Liver (tissue), 9 donors: ENCODE results near the gene ITGB4. TPM values are rescaled to one million over a fixed set of nuclear protein-coding genes. Genes with fewer than 3 reads are reported as not detected.

ENCODE experiments used
- DNase-seq: peaks from one replicate; pipeline ENCODE4 v3.0.0-alpha.2; 2017; ENCODE audit warnings: low spot score
- H3K27ac ChIP-seq, 2 donors: one replicate each; pipeline ENCODE4 v1.7.0; 2013; ENCODE audit warnings: inconsistent platforms in 2 of 2, low read length in 2 of 2, control low read depth in 1 of 2, low read depth in 1 of 2, mild to moderate bottlenecking in 1 of 2
- H3K27me3 ChIP-seq, 4 donors: one replicate each; pipeline versions ENCODE4 v1.6.1 to v1.7.0; 2013; ENCODE audit warnings: low read length in 3 of 4, inconsistent platforms in 1 of 4, mild to moderate bottlenecking in 1 of 4, moderate library complexity in 1 of 4; ENCODE audit not compliant: control insufficient read depth in 4 of 4, insufficient read depth in 4 of 4
- H3K36me3 ChIP-seq, 4 donors: one replicate each; pipeline versions ENCODE4 v1.6.1 to v1.7.0; 2013; ENCODE audit warnings: low read length in 3 of 4, mild to moderate bottlenecking in 3 of 4, low read depth in 1 of 4, moderate library complexity in 1 of 4; ENCODE audit not compliant: control insufficient read depth in 4 of 4, insufficient read depth in 3 of 4
- H3K4me1 ChIP-seq, 4 donors: one replicate each; pipeline versions ENCODE4 v1.6.1 to v1.7.0; 2013; ENCODE audit warnings: low read length in 3 of 4, mild to moderate bottlenecking in 3 of 4, moderate library complexity in 1 of 4; ENCODE audit not compliant: control insufficient read depth in 4 of 4, insufficient read depth in 4 of 4
- H3K4me3 ChIP-seq, 3 donors: one replicate each; pipeline versions ENCODE4 v1.6.1 to v1.7.0; 2013; ENCODE audit warnings: low read length in 3 of 3, control low read depth in 1 of 3, low read depth in 1 of 3, mild to moderate bottlenecking in 1 of 3
- H3K9ac ChIP-seq, 2 donors: one replicate each; pipeline ENCODE4 v1.7.0; 2013; ENCODE audit warnings: low read length in 2 of 2, mild to moderate bottlenecking in 2 of 2, moderate library complexity in 2 of 2, control low read depth in 1 of 2, low read depth in 1 of 2
- H3K9me3 ChIP-seq, 4 donors: one replicate each; pipeline versions ENCODE4 v1.6.1 to v1.7.0; 2013; ENCODE audit warnings: low read length in 3 of 4; ENCODE audit not compliant: control insufficient read depth in 4 of 4
- EGR1 ChIP-seq, 2 donors: IDR thresholded peaks; 2 replicates each; pipeline ENCODE4 v1.6.1; 2016 to 2018; ENCODE audit warnings: antibody characterized with exemption in 2 of 2, low read depth in 2 of 2
- FOXA1 ChIP-seq: IDR thresholded peaks from 2 replicates; pipeline ENCODE4 v1.6.1; 2016; ENCODE audit warnings: antibody characterized with exemption
- FOXA2 ChIP-seq: IDR thresholded peaks from 2 replicates; pipeline ENCODE4 v1.6.1; 2016; ENCODE audit warnings: antibody characterized with exemption
- GABPA ChIP-seq, 2 donors: IDR thresholded peaks in 1 of 2; conservative IDR thresholded peaks in 1 of 2; 2 replicates each; pipeline ENCODE4 v1.6.1; 2016; ENCODE audit warnings: antibody characterized with exemption in 2 of 2, mild to moderate bottlenecking in 1 of 2, moderate library complexity in 1 of 2
- HNF4A ChIP-seq, 2 donors: conservative IDR thresholded peaks; 2 replicates each; pipeline ENCODE4 v1.6.1; 2016; ENCODE audit warnings: antibody characterized with exemption in 2 of 2, mild to moderate bottlenecking in 2 of 2
- HNF4G ChIP-seq: IDR thresholded peaks from 2 replicates; pipeline ENCODE4 v1.6.1; 2016; ENCODE audit warnings: antibody characterized with exemption
- JUND ChIP-seq, 2 donors: IDR thresholded peaks; 2 replicates each; pipeline ENCODE4 v1.6.1; 2016; ENCODE audit warnings: antibody characterized with exemption in 2 of 2
- NR2F2 ChIP-seq: IDR thresholded peaks from 2 replicates; pipeline ENCODE4 v1.6.1; 2016; ENCODE audit warnings: antibody characterized with exemption
- RAD21 ChIP-seq, 2 donors: IDR thresholded peaks; 2 replicates each; pipeline ENCODE4 v1.6.1; 2016; ENCODE audit warnings: antibody characterized with exemption in 2 of 2, mild to moderate bottlenecking in 2 of 2
- RXRA ChIP-seq, 2 donors: IDR thresholded peaks; 2 replicates each; pipeline ENCODE4 v1.6.1; 2017 to 2018; ENCODE audit warnings: antibody characterized with exemption in 2 of 2, mild to moderate bottlenecking in 1 of 2
- SP1 ChIP-seq: IDR thresholded peaks from 2 replicates; pipeline ENCODE4 v1.6.1; 2018; ENCODE audit warnings: antibody characterized with exemption, mild to moderate bottlenecking
- TAF1 ChIP-seq: conservative IDR thresholded peaks from 2 replicates; pipeline ENCODE4 v1.6.1; 2016; ENCODE audit warnings: antibody characterized with exemption, mild to moderate bottlenecking
- YY1 ChIP-seq: IDR thresholded peaks from 2 replicates; pipeline ENCODE4 v1.6.1; 2016; ENCODE audit warnings: antibody characterized with exemption, mild to moderate bottlenecking
- WGBS: extraction: QIAGEN DNeasy Blood & Tissue Kit; methylation state at CpG from one replicate; pipeline ENCODE4 v1.1.7; 2013; 5-methylcytosine and 5-hydroxymethylcytosine counted together
- polyA plus RNA-seq, 2 donors: library from polyadenylated mRNA; stranded (reverse) in 1 of 2; unstranded in 1 of 2; fragments of 200-250 nt in 1 of 2; fragments of >200 nt in 1 of 2; fragmentation: Nextera tagmentation in 1 of 2; extraction: Ambion mirVana in 1 of 2; gene quantifications; one replicate each; pipeline versions ENCODE4 v1.2.1 to v1.2.3, GENCODE V29; 2013 to 2015
- total RNA-seq, 2 donors: library from RNA; depleted of rRNA; stranded (reverse); fragments of >200 nt; gene quantifications; one replicate each; pipeline ENCODE4 v1.2.3, GENCODE V29; 2014
- TF ChIP-seq, protein P1 (sequence below): IDR thresholded peaks from 2 replicates; pipeline ENCODE4 v1.6.1; 2016; ENCODE audit warnings: antibody characterized with exemption
- TF ChIP-seq, protein P2 (sequence below): IDR thresholded peaks from 2 replicates; pipeline ENCODE4 v1.6.1; 2016; ENCODE audit warnings: antibody characterized with exemption
- TF ChIP-seq, protein P3 (sequence below): IDR thresholded peaks from 2 replicates; pipeline ENCODE4 v1.6.1; 2016; ENCODE audit warnings: antibody characterized with exemption
- TF ChIP-seq, protein P4 (sequence below): fragments of 150-350 bp; IDR thresholded peaks from 2 replicates; pipeline ENCODE4 v1.5.1; 2017; ENCODE audit warnings: improper control_type of control experiment, low read depth, low read length; ENCODE audit not compliant: missing input control
- TF ChIP-seq, protein P5 (sequence below): IDR thresholded peaks from 2 replicates; pipeline ENCODE4 v1.6.1; 2016; ENCODE audit warnings: antibody characterized with exemption, mild to moderate bottlenecking
- donor health status: healthy.
- donor health status: healthy.
- donor health status: healthy.
- donor health status: healthy.
- donor health status: healthy.

Gene ITGB4
- total and polyA plus RNA-seq, 4 donors = 0.42 to 1.4 (median 1.3) TPM

DNA sequence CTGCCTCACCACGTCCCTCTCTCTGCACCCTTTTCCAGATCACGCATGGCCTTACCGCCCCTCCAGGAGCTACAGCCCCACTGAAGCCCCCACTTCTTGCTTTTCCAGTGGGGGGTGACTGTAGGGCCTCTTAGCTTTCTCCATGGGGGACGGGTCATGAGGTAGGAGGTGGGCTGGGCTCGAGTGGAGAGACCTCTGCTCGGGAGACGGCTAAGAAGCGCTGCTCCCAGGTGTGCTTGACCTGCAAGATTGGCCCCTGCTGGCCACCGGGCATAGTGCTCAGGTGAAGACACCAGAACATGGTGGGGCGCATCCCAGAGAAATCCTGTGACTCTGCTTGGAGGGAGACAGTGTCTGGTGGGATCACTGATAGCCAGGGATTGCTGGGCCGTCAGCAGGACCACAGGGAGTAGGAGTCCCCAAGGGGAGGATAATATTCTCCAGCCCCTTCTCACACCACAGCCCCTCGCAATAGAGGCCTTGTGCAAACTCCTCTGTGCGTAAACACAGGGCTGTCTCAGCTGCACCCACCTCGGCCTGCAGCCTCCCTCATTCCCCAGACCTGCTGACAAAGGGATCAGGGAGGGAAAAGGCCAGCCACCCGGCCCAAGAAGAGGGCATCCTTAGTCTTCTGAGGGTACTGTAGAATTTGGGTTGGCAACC lies 52.7 kb downstream of the ITGB4 start:
- H3K9ac ChIP-seq = no peak overlapping the region
- H3K36me3 ChIP-seq = peaks cover 0 to 13% (median 8%) of the 10 kb centered on the region in 4 donors
- no peak for DNase-seq
- H3K27me3 ChIP-seq = no peaks in the 10 kb centered on the region
- H3K27ac ChIP-seq = no peak overlapping the region
- H3K4me1 ChIP-seq = peaks cover 3 to 61% (median 46%) of the 10 kb centered on the region in 4 donors
- no peaks in the 10 kb centered on the region for H3K9me3 ChIP-seq
- TF ChIP-seq RAD21 (IDR thresholded peaks at IDR 0.05) (no peak), TAF1 (no peak), YY1 (no peak)
- TF ChIP-seq, protein P1, sequence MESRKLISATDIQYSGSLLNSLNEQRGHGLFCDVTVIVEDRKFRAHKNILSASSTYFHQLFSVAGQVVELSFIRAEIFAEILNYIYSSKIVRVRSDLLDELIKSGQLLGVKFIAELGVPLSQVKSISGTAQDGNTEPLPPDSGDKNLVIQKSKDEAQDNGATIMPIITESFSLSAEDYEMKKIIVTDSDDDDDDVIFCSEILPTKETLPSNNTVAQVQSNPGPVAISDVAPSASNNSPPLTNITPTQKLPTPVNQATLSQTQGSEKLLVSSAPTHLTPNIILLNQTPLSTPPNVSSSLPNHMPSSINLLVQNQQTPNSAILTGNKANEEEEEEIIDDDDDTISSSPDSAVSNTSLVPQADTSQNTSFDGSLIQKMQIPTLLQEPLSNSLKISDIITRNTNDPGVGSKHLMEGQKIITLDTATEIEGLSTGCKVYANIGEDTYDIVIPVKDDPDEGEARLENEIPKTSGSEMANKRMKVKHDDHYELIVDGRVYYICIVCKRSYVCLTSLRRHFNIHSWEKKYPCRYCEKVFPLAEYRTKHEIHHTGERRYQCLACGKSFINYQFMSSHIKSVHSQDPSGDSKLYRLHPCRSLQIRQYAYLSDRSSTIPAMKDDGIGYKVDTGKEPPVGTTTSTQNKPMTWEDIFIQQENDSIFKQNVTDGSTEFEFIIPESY = no peak
- TF ChIP-seq, protein P2, sequence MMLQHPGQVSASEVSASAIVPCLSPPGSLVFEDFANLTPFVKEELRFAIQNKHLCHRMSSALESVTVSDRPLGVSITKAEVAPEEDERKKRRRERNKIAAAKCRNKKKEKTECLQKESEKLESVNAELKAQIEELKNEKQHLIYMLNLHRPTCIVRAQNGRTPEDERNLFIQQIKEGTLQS = no peak
- H3K4me3 ChIP-seq = no peak overlapping the region
- WGBS = 91% methylated on average over 15 of the region's 15 CpGs

DNA sequence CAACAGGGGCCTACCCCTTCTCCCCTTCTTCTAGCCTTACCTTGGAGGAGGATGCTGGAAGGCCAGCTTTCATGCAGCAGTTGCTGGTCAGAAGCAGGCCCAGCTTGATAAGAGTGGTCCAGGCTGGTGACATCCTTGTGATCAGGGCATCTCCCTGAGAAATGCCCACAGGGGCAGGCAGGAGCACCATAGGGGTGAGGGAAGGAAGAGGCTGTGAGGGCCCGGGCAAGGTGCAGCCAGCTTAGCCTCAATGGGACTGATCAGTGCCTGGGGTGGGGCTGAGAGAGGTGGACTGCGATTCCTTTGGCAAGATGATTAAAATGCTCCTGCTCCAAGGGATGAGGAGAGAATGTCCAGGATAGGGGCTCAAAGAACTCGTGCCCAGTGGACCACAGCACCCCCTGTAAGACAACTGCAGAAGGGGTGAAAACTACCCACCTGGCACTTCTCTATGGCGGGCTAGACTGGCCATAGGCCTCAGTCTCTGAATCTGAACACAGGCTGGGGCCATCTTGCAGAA lies 53.3 kb downstream of the ITGB4 start:
- Histone ChIP-seq H3K9me3 (no peaks in the 10 kb centered on the region), H3K4me3 (no peak overlapping the region), H3K27ac (no peak overlapping the region), H3K4me1 (peaks cover 3 to 58% (median 42%) of the 10 kb centered on the region in 4 donors), H3K36me3 (peaks cover 0 to 13% (median 8%) of the 10 kb centered on the region in 4 donors), H3K9ac (no peak overlapping the region), H3K27me3 (no peaks in the 10 kb centered on the region)
- no peak for DNase-seq
- TF ChIP-seq, protein P3, sequence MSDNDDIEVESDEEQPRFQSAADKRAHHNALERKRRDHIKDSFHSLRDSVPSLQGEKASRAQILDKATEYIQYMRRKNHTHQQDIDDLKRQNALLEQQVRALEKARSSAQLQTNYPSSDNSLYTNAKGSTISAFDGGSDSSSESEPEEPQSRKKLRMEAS = no peak
- no peak for TF ChIP-seq SP1
- no peak for TF ChIP-seq YY1
- TF ChIP-seq, protein P1 = no peak
- TF ChIP-seq, protein P4, sequence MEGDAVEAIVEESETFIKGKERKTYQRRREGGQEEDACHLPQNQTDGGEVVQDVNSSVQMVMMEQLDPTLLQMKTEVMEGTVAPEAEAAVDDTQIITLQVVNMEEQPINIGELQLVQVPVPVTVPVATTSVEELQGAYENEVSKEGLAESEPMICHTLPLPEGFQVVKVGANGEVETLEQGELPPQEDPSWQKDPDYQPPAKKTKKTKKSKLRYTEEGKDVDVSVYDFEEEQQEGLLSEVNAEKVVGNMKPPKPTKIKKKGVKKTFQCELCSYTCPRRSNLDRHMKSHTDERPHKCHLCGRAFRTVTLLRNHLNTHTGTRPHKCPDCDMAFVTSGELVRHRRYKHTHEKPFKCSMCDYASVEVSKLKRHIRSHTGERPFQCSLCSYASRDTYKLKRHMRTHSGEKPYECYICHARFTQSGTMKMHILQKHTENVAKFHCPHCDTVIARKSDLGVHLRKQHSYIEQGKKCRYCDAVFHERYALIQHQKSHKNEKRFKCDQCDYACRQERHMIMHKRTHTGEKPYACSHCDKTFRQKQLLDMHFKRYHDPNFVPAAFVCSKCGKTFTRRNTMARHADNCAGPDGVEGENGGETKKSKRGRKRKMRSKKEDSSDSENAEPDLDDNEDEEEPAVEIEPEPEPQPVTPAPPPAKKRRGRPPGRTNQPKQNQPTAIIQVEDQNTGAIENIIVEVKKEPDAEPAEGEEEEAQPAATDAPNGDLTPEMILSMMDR = no peak
- TF ChIP-seq NR2F2 = no peak
- no peak for TF ChIP-seq FOXA2
- TF ChIP-seq HNF4A (conservative IDR thresholded peaks at IDR 0.05) = no peak
- TF ChIP-seq, protein P5, sequence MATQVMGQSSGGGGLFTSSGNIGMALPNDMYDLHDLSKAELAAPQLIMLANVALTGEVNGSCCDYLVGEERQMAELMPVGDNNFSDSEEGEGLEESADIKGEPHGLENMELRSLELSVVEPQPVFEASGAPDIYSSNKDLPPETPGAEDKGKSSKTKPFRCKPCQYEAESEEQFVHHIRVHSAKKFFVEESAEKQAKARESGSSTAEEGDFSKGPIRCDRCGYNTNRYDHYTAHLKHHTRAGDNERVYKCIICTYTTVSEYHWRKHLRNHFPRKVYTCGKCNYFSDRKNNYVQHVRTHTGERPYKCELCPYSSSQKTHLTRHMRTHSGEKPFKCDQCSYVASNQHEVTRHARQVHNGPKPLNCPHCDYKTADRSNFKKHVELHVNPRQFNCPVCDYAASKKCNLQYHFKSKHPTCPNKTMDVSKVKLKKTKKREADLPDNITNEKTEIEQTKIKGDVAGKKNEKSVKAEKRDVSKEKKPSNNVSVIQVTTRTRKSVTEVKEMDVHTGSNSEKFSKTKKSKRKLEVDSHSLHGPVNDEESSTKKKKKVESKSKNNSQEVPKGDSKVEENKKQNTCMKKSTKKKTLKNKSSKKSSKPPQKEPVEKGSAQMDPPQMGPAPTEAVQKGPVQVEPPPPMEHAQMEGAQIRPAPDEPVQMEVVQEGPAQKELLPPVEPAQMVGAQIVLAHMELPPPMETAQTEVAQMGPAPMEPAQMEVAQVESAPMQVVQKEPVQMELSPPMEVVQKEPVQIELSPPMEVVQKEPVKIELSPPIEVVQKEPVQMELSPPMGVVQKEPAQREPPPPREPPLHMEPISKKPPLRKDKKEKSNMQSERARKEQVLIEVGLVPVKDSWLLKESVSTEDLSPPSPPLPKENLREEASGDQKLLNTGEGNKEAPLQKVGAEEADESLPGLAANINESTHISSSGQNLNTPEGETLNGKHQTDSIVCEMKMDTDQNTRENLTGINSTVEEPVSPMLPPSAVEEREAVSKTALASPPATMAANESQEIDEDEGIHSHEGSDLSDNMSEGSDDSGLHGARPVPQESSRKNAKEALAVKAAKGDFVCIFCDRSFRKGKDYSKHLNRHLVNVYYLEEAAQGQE = no peak
- no peak for TF ChIP-seq HNF4G
- TF ChIP-seq, protein P2 = no peak
- no peak for TF ChIP-seq JUND (IDR thresholded peaks at IDR 0.05)
- no peak for TF ChIP-seq FOXA1
- no peak for TF ChIP-seq RXRA (IDR thresholded peaks at IDR 0.05)
- no peak for TF ChIP-seq GABPA (IDR thresholded peaks at IDR 0.05 in 1 of 2, conservative IDR thresholded peaks at IDR 0.05 in 1 of 2)
- TF ChIP-seq EGR1 (IDR thresholded peaks at IDR 0.05; ENCODE audit: low read depth in 2 of 2) = no peak
- no peak for TF ChIP-seq TAF1
- no peak for TF ChIP-seq RAD21 (IDR thresholded peaks at IDR 0.05)
- WGBS = 98% methylated on average over 4 of the region's 4 CpGs
